NB4 (cell line): ENCODE data around the gene ZYX.

ENCODE experiments used
- DNase-seq: peaks from one replicate; pipeline ENCODE4 v3.0.0; 2010; ENCODE audit warnings: low read depth
- H3K4me3 ChIP-seq: one replicate; pipeline ENCODE4 v1.5.1; 2011; ENCODE audit warnings: mild to moderate bottlenecking, low read depth, low read length, moderate library complexity
- MYC ChIP-seq: IDR thresholded peaks from 2 replicates; pipeline ENCODE4 v1.6.1; 2011; ENCODE audit warnings: low read depth, low read length
- POLR2A ChIP-seq: IDR thresholded peaks from 2 replicates; pipeline ENCODE4 v1.6.1; 2011; ENCODE audit warnings: mild to moderate bottlenecking; ENCODE audit not compliant: insufficient read length; ENCODE audit errors: extremely low read depth
- TF ChIP-seq, protein P1 (sequence below): IDR thresholded peaks from 2 replicates; pipeline ENCODE4 v1.6.1; 2011; ENCODE audit warnings: low read depth, low read length
- TF ChIP-seq, protein P2 (sequence below): IDR thresholded peaks from one replicate; pipeline ENCODE4 v1.5.1; 2012; ENCODE audit warnings: low read depth, low read length

ZYX gene

DNA sequence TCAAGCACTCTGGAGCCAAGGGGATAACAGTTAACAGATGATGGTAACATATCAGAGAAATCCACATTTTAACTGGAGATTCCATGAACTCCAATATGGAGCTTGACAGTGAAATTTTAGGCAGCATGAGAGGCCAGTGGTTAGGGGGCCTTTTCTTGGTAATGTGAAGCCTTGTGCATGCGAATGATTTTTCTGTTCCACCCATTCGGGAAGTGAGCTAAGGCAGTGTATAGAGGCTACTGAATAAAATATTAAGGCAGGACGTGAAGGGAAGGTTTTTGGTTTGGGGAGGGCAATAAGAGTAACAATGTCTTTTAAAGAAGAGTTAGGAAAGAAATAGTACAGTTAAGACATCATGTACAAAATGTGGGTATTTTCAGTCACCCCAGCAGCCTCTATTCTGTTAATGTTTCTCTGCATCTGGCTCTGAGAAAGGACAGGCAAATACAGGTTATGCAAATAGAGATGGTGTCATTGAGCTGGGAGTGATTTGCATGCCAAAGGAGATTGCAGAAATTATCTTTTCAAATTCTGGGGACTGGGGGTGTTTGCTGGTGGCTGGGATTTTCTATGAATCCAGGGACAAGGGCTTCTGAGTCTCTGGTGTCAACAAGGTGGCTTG, 55.3 kb downstream of the ZYX start:
- TF ChIP-seq POLR2A: no peak
- TF ChIP-seq, protein P1, sequence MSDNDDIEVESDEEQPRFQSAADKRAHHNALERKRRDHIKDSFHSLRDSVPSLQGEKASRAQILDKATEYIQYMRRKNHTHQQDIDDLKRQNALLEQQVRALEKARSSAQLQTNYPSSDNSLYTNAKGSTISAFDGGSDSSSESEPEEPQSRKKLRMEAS: no peak
- TF ChIP-seq MYC: no peak
- TF ChIP-seq, protein P2, sequence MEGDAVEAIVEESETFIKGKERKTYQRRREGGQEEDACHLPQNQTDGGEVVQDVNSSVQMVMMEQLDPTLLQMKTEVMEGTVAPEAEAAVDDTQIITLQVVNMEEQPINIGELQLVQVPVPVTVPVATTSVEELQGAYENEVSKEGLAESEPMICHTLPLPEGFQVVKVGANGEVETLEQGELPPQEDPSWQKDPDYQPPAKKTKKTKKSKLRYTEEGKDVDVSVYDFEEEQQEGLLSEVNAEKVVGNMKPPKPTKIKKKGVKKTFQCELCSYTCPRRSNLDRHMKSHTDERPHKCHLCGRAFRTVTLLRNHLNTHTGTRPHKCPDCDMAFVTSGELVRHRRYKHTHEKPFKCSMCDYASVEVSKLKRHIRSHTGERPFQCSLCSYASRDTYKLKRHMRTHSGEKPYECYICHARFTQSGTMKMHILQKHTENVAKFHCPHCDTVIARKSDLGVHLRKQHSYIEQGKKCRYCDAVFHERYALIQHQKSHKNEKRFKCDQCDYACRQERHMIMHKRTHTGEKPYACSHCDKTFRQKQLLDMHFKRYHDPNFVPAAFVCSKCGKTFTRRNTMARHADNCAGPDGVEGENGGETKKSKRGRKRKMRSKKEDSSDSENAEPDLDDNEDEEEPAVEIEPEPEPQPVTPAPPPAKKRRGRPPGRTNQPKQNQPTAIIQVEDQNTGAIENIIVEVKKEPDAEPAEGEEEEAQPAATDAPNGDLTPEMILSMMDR: no peak
- DNase-seq: no peak
- no peak overlapping the region for H3K4me3 ChIP-seq

DNA sequence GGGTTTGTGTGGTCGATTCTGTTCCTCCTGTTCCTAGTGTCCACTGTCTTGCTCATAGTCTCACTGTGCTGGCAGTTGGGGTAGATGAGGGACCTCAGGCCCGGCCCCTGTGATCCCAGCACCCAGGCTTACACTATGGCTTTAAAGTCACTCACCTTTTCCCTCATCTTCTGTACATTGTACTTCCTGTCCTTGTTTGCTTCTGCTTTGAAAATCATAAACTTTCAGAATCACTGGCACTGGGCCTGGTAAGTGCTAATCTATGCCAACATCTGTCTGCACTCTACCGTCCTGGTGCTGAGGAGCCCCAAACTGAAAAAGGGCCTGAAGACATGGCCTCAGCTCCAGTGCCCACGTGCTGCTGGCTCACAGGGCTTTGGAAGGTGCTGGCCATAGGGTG, 56.4 kb downstream of the ZYX start:
- TF ChIP-seq MYC: no peak
- TF ChIP-seq POLR2A: no peak
- TF ChIP-seq, protein P2: no peak
- TF ChIP-seq, protein P1: no peak
- no peak for DNase-seq
- no peak overlapping the region for H3K4me3 ChIP-seq

DNA sequence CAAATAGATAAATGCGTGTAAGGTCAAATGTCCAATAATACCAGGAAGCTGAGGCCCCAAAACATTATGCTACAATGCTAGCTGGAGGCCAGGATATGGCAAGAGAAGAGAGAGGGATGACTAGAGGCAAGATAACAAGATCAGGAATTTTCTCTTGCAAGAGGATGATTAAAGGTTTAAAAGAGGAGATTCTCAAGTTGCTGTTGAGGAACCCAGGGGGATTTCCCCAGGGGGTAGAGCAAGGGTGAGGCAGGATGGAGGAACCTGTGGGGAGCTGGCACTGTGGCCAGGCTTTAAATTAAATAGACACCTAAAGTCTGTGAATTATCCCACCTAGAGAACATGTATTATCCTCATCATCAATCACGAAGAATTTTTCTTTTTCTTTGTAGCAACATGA, 58.7 kb downstream of the ZYX start:
- TF ChIP-seq MYC (no peak), POLR2A (no peak)
- TF ChIP-seq, protein P2: no peak
- TF ChIP-seq, protein P1: no peak
- DNase-seq: no peak
- H3K4me3 ChIP-seq: no peak overlapping the region
